ENCODE results near the gene CTNNA3. TPM values are rescaled to one million over a fixed set of nuclear protein-coding genes. Genes with fewer than 3 reads are reported as not detected.
"Not testable (repeated sequence)": the region's sequence is repeated elsewhere in the genome, so short reads cannot be mapped to it uniquely, and the experiment has no call there.

Gene CTNNA3
- total RNA-seq, 1 donor from 2014 or later: 159 TPM

- no peak overlapping the region for H3K27ac ChIP-seq (replicated peaks)
- H3K4me1 ChIP-seq: no peaks in the 10 kb centered on the region
- TF ChIP-seq CTCF (IDR thresholded peaks at IDR 0.05; ENCODE audit: borderline replicate concordance): no peak
- peaks cover 11% of the 10 kb centered on the region for H3K9me3 ChIP-seq (replicated peaks)
- no peaks in the 10 kb centered on the region for H3K27me3 ChIP-seq (ENCODE audit: low read depth)
- no peak for DNase-seq
- H3K4me3 ChIP-seq: no peak overlapping the region
- no peaks in the 10 kb centered on the region for H3K36me3 ChIP-seq
- intact Hi-C loops (cut with micrococcal nuclease): no loop called here
Observed at GRCh38 chr10:66337211-66337610, 1358.8 kb downstream of the CTNNA3 start.

GRCh38 chr10:66336791-66337190 lies 1359.2 kb downstream of the CTNNA3 start:
- intact Hi-C loops (cut with micrococcal nuclease): no loop called here
- no peaks in the 10 kb centered on the region for H3K36me3 ChIP-seq
- no peak overlapping the region for H3K4me3 ChIP-seq
- H3K4me1 ChIP-seq: no peaks in the 10 kb centered on the region
- H3K27ac ChIP-seq (replicated peaks): no peak overlapping the region
- H3K9me3 ChIP-seq (replicated peaks): peaks cover 11% of the 10 kb centered on the region
- no peaks in the 10 kb centered on the region for H3K27me3 ChIP-seq (ENCODE audit: low read depth)
- no peak for TF ChIP-seq CTCF (IDR thresholded peaks at IDR 0.05; ENCODE audit: borderline replicate concordance)
- no peak for DNase-seq

- H3K27me3 ChIP-seq (ENCODE audit: low read depth); H3K4me3 ChIP-seq; intact Hi-C loops (cut with micrococcal nuclease); H3K27ac ChIP-seq (replicated peaks); H3K36me3 ChIP-seq; DNase-seq; H3K4me1 ChIP-seq: not testable (repeated sequence)
- H3K9me3 ChIP-seq (replicated peaks): peaks cover 11% of the 10 kb centered on the region
Observed at GRCh38 chr10:66335753-66336152, 1360.2 kb downstream of the CTNNA3 start.

- no peaks in the 10 kb centered on the region for H3K4me1 ChIP-seq
- no peaks in the 10 kb centered on the region for H3K9me3 ChIP-seq (replicated peaks)
- no peak for DNase-seq
- no peaks in the 10 kb centered on the region for H3K27me3 ChIP-seq (ENCODE audit: low read depth)
- H3K36me3 ChIP-seq: no peaks in the 10 kb centered on the region
- TF ChIP-seq CTCF (IDR thresholded peaks at IDR 0.05; ENCODE audit: borderline replicate concordance): no peak
- no peak overlapping the region for H3K4me3 ChIP-seq
- intact Hi-C loops (cut with micrococcal nuclease): no loop called here
- H3K27ac ChIP-seq (replicated peaks): no peak overlapping the region
Observed at GRCh38 chr10:66329147-66329546, 1366.8 kb downstream of the CTNNA3 start.

GRCh38 chr10:66326876-66327275 lies 1369.1 kb downstream of the CTNNA3 start:
- TF ChIP-seq CTCF (IDR thresholded peaks at IDR 0.05; ENCODE audit: borderline replicate concordance): no peak
- H3K4me3 ChIP-seq: no peak overlapping the region
- no peaks in the 10 kb centered on the region for H3K27me3 ChIP-seq (ENCODE audit: low read depth)
- no peaks in the 10 kb centered on the region for H3K9me3 ChIP-seq (replicated peaks)
- DNase-seq: no peak
- intact Hi-C loops (cut with micrococcal nuclease): no loop called here
- H3K36me3 ChIP-seq: no peaks in the 10 kb centered on the region
- peaks cover 10% of the 10 kb centered on the region for H3K4me1 ChIP-seq
- peak overlapping the region; percentile 47 for H3K27ac ChIP-seq (replicated peaks)

- no peaks in the 10 kb centered on the region for H3K27me3 ChIP-seq (ENCODE audit: low read depth)
- H3K27ac ChIP-seq (replicated peaks): peak overlapping the region; percentile 51
- intact Hi-C loops (cut with micrococcal nuclease): no loop called here
- TF ChIP-seq CTCF (IDR thresholded peaks at IDR 0.05; ENCODE audit: borderline replicate concordance): no peak
- H3K9me3 ChIP-seq (replicated peaks): no peaks in the 10 kb centered on the region
- no peaks in the 10 kb centered on the region for H3K36me3 ChIP-seq
- DNase-seq: no peak
- peaks cover 13% of the 10 kb centered on the region for H3K4me1 ChIP-seq
- no peak overlapping the region for H3K4me3 ChIP-seq
Observed at GRCh38 chr10:66322777-66323176, 1373.2 kb downstream of the CTNNA3 start.
